ENCODE measurements around the gene BHLHA15.

Gene BHLHA15

GRCh38 chr7:98228801-98229200 is 17.6 kb downstream of the BHLHA15 start:
- DNase-seq, result no peak

GRCh38 chr7:98229441-98229840 is 18.2 kb downstream of the BHLHA15 start:
- DNase-seq, result no peak

- DNase-seq, result no peak
These were observed 18.9 kb downstream of the BHLHA15 start for GRCh38 chr7:98229991-98230745.

GRCh38 chr7:98230746-98231471 is 19.7 kb downstream of the BHLHA15 start:
- no peak for DNase-seq

GRCh38 chr7:98231493-98232262 is 20.4 kb downstream of the BHLHA15 start:
- no peak for DNase-seq

GRCh38 chr7:98232263-98232585 is 21.0 kb downstream of the BHLHA15 start:
- DNase-seq, result no peak

- DNase-seq, result no peak
These were observed 21.6 kb downstream of the BHLHA15 start for GRCh38 chr7:98232799-98233198.

- DNase-seq, result no peak
These were observed 22.2 kb downstream of the BHLHA15 start for GRCh38 chr7:98233219-98234070.

- DNase-seq, result no peak
These were observed 23.3 kb downstream of the BHLHA15 start for GRCh38 chr7:98234429-98235147.

GRCh38 chr7:98235901-98236300 is 24.7 kb downstream of the BHLHA15 start:
- DNase-seq, result no peak

- DNase-seq, result no peak
These were observed 25.3 kb downstream of the BHLHA15 start for GRCh38 chr7:98236355-98237185.

GRCh38 chr7:98238076-98238475 is 26.8 kb downstream of the BHLHA15 start:
- no peak for DNase-seq

- no peak for DNase-seq
These were observed 27.7 kb downstream of the BHLHA15 start for GRCh38 chr7:98238976-98239375.

- DNase-seq, result no peak
These were observed 29.9 kb downstream of the BHLHA15 start for GRCh38 chr7:98240961-98241673.

- no peak for DNase-seq
These were observed 30.5 kb downstream of the BHLHA15 start for GRCh38 chr7:98241674-98242241.

- DNase-seq, result no peak
These were observed 31.1 kb downstream of the BHLHA15 start for GRCh38 chr7:98242342-98242741.

- DNase-seq, result no peak
These were observed 31.7 kb downstream of the BHLHA15 start for GRCh38 chr7:98242934-98243333.

- DNase-seq, result no peak
These were observed 33.6 kb downstream of the BHLHA15 start for GRCh38 chr7:98244871-98245270.

GRCh38 chr7:98248156-98248555 is 36.9 kb downstream of the BHLHA15 start:
- no peak for DNase-seq

- no peak for DNase-seq
These were observed 37.9 kb downstream of the BHLHA15 start for GRCh38 chr7:98249106-98249505.
